ENCODE results near the gene SCTR.

DNA sequence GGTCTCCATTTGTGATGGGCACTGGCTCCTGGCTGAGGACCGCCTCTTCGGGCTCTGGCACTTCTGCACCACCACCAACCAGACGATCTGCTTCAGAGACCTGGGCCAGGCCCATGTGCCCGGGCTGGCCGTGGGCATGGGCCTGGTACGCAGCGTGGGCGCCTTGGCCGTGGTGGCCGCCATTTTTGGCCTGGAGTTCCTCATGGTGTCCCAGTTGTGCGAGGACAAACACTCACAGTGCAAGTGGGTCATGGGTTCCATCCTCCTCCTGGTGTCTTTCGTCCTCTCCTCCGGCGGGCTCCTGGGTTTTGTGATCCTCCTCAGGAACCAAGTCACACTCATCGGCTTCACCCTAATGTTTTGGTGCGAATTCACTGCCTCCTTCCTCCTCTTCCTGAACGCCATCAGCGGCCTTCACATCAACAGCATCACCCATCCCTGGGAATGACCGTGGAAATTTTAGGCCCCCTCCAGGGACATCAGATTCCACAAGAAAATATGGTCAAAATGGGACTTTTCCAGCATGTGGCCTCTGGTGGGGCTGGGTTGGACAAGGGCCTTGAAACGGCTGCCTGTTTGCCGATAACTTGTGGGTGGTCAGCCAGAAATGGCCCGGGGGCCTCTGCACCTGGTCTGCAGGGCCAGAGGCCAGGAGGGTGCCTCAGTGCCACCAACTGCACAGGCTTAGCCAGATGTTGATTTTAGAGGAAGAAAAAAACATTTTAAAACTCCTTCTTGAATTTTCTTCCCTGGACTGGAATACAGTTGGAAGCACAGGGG is 87.1 kb downstream of the SCTR start:
- TF ChIP-seq, protein P1, sequence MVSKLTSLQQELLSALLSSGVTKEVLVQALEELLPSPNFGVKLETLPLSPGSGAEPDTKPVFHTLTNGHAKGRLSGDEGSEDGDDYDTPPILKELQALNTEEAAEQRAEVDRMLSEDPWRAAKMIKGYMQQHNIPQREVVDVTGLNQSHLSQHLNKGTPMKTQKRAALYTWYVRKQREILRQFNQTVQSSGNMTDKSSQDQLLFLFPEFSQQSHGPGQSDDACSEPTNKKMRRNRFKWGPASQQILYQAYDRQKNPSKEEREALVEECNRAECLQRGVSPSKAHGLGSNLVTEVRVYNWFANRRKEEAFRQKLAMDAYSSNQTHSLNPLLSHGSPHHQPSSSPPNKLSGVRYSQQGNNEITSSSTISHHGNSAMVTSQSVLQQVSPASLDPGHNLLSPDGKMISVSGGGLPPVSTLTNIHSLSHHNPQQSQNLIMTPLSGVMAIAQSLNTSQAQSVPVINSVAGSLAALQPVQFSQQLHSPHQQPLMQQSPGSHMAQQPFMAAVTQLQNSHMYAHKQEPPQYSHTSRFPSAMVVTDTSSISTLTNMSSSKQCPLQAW (CRISPR knock-in tag; IDR thresholded peaks at IDR 0.05) = 0 out of 2 replicates have a peak, but pooled peaks have one; percentile 18
- TF ChIP-seq NFRKB (IDR thresholded peaks at IDR 0.05) = no peak
- no peak for TF ChIP-seq ZNF24 (IDR thresholded peaks at IDR 0.05)
- TF ChIP-seq ZMAT3 (CRISPR knock-in tag; conservative IDR thresholded peaks at IDR 0.05) = no peak
- TF ChIP-seq CTCF (CRISPR knock-in tag; IDR thresholded peaks at IDR 0.05) = no peak
- no peak for TF ChIP-seq EZH2 (conservative IDR thresholded peaks at IDR 0.05; ENCODE audit: low read depth, low read length)
- TF ChIP-seq ZNF672 (CRISPR knock-in tag; IDR thresholded peaks at IDR 0.05) = no peak
- TF ChIP-seq STAG1 (CRISPR knock-in tag; IDR thresholded peaks at IDR 0.05) = no peak
- TF ChIP-seq CHD4 (IDR thresholded peaks at IDR 0.05; ENCODE audit: borderline replicate concordance, low read length) = no peak
- no peak for TF ChIP-seq ZNF552 (CRISPR knock-in tag; IDR thresholded peaks at IDR 0.05; ENCODE audit: borderline replicate concordance)
